ENCODE measurements around the gene B4GALNT2.
"Not testable (repeated sequence)": the region's sequence is repeated elsewhere in the genome, so short reads cannot be mapped to it uniquely, and the experiment has no call there.

Gene B4GALNT2, protein sequence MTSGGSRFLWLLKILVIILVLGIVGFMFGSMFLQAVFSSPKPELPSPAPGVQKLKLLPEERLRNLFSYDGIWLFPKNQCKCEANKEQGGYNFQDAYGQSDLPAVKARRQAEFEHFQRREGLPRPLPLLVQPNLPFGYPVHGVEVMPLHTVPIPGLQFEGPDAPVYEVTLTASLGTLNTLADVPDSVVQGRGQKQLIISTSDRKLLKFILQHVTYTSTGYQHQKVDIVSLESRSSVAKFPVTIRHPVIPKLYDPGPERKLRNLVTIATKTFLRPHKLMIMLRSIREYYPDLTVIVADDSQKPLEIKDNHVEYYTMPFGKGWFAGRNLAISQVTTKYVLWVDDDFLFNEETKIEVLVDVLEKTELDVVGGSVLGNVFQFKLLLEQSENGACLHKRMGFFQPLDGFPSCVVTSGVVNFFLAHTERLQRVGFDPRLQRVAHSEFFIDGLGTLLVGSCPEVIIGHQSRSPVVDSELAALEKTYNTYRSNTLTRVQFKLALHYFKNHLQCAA

DNA sequence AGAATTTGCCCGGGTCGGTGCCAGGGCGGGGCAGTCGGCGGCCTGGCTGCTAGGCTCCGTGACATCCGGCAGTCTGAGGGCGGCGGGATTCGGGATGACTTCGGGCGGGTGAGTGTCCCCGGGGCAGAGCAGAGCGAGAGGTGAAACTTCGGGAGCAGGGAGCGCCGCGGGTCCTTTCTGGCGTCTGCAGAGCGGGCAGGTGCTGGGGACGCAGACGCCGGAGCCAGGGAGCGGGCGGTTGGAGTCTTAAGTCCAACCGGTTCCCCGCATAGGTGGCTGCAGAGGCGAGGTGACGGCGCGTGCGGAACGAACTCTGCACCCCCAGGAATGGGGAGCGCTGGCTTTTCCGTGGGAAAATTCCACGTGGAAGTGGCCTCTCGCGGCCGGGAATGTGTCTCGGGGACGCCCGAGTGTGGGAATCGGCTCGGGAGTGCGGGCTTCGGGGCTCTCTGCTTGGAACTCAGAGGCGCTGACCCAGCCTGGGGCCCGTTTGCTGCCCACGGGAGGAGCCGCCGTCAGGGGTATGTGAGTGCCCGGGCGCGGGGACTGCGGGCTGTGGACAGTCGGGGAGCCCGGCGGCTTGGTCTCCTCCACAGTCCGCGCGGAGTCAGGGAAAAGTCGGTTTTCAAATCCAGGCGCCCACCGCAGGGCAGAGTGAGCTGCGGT, at the start of gene B4GALNT2:
Gene B4GALNT2, plus strand, starts transcription at position 71 of the 666 bp plus-strand sequence. Its CDS starts 24 bp downstream, at position 95.
- DNase-seq: peak; percentile 12

DNA sequence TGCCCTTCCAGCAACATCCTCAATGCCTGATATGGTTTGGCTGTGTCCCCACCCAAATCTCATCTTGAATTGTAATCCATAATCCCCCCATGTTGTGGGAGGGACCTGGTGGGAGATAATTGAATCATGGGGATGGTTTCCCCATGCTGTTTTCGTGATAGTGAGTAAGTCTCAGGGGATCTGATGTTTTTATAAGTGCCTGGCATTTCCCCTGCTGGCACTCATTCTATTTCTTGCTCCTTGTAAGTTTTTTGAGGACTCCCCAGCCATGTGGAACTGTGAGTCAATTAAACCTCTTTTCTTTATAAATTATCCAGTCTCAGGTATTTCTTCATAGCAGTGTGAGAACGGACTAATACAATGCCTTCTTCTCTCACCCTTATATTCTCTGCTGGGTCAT, 47.5 kb upstream of the B4GALNT2 start:
- DNase-seq: not testable (repeated sequence)

DNA sequence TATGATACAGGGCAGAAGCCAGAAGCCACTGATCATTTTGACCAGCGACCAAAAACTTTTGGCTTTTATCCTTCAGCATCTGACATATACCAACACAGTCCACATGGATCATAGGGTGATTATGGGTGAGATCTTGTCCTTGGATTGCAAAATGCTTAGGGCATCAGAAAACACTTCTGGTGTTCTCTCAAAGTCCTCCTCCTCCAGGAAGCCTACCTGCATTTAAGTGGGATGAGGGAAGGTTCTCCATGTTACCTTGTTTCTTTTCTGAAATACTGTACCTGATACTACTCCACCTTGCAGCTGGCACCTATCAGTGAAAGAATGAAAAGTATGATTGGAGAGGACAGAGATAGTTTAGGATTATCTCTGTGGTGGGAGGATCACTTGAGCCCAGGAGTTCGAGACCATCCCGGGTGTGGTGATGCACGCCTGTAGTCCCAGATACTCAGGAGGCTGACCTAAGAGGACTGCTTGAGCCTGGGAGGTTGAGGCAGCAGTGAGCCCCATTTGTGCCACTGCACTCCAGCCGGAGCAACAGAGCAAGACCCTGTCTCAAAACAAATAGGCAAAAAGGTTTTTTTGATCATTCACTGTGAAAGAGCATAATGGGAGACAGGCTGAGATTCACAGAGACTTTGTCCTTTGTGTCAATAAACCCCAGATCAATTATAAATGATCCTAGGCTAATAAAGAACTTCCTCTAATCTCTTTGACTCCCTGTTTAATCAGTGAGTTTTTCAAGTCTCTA, 46.8 kb upstream of the B4GALNT2 start:
- no peak for DNase-seq

DNA sequence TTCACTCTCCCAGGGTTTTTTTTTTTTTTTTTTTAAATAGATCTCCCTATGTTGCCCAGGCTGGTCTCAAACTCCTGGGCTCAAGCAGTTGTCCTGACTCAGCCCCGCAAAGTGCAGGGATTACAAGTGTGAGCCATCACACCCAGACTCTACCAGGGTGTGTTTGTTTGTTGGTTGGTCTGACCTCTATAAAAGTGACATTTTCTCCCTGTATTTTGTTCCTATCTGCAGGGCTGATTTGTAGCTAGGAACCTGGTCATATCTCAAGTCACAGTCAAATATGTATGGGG, 46.3 kb upstream of the B4GALNT2 start:
- no peak for DNase-seq

DNA sequence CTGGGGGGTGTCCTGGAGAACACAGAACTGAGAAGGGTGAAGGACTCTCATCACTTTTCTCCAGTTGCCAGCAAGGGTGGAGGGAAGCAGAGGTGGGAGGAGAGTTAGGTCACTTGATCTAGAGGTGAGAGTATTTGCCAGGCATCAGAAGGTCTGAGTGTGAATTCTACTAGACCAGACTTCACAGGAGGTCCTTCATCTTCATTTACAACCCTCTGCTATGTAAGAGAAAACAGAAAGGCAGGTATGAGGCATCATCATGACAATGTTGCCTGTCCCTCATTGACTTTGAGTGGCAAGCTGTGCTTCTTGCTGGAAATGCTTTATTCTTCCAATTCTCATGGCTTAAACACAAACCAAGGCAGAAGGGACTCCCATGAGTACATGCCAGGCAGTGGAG, 45.9 kb upstream of the B4GALNT2 start:
- DNase-seq: no peak

DNA sequence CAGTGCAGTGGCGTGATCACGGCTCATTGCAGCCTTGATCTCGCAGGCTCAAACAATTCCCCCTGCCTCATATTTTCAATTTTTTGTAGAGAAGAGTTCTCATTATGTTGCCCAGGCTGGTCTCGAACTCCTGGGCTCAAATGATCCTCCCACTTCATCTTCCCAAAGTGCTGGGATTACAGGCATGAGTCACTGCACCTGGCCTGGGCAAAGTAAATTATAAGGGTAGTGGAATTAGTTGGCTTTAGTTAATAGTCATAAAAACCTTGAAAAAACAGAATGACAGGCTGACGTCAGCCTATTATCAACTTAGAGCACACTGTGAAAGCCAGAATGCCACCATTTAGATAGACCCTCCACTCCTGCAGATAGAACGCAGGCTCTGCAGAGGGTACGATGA, 43.5 kb upstream of the B4GALNT2 start:
- no peak for DNase-seq

DNA sequence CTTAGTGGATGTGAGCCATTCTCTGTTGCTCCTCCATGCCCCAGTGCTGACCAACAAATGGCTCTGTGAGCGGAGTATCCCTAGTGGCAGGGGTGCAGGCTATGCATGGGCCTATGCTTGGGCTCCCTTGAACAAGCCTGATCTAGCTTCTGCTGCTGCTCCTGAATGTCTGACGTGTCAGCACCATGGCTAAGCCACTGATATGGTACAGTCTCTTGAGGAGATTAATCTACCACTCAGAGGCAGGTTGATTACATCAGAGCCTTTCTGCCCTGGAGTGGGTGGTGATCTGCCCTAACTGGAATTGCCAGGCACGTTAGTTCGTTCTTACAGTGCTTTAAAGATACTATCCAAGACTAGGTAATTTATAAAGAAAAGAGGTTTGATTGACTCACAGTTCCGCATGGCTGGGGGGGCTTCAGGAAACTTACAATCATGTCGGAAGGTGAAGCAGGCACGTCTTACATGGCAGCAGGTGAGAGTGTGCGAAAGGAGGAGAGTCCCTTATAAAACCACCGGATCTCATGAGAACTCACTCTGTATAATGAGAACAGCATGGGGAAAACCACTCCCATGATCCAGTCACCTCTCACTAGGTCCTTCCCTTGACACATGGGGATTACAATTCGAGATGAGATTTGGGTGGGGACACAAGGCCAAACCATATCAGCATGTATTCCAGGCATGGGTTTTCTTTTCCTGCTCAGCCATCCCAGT, 41.5 kb upstream of the B4GALNT2 start:
- no peak for DNase-seq

DNA sequence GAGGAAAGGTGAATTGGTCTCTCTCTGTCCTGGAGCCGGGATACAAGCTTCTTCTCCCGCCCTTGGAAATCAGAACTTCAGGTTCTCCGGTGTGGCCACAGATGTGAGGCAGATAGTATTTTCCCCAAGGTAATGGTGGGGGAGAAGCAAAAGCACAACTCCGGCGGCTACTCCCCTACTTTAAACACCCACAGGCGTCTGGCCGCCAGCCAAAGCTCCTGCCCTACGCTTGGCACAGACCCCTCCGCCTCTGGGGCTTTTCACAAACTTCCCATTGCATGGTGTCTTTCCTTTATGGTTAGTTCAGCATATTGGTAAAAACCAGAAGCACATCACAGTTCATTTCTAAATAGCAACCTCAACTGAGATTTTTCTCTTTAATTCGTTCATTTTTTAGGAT, 39.4 kb upstream of the B4GALNT2 start:
- DNase-seq: no peak

DNA sequence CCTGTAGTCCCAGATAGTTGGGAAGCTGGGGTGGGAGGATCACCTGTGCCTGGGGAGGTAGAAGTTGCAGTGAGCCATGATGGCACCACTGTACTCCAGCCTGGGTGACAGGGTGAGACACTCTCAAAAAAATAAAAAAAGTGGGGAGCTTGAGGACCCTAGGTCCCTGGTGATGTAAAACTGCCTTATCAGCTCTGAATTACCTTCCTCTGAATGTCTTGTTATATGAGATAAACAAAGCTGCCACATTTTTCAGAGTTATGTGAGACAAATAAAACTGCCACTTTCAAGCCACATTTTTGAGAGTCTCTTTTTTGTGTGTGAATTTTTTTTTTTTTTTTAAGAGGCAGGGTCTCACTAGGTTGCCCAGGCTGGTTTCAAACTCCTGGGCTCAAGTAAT, 32.0 kb upstream of the B4GALNT2 start:
- DNase-seq: no peak

DNA sequence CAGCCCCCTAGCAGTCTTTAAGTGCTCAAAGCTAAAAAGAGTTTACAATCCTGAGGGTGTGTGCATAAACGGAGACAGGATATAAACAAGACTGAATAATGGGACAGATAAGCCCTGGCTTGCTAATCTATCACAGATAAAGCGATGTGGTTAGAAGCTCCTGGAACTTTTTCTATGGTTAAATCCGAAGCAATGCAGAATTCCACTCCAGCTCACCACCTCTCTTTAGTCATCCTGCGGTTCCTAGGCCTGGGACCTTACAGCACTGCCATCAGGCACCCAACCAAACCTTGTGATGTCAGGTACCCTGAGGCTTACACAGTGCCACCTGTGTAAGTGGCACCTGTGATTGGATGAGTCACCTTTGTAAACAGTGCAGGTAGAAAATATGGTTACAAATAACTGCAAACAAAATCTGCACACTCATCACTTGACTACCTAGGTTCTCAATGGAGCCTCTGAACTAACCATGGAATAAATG, 31.5 kb upstream of the B4GALNT2 start:
- DNase-seq: no peak

DNA sequence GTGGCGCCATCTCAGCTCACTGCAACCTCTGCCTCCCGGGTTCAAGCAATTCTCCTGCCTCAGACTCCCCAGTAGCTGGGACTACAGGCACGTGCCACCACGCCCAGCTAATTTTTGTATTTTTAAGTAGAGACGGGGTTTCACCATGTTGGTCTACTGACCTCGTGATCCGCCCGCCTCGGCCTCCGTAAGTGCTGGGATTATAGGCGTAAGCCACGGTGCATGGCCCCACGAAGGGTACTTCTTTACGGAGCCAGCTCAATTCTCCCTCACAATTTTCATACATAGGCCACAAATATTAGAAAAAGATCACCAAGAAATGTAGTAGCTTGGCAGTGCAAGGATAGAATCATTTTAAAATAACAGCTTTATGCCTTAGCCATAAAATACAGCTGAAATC, 29.2 kb upstream of the B4GALNT2 start:
- DNase-seq: not testable (repeated sequence)

DNA sequence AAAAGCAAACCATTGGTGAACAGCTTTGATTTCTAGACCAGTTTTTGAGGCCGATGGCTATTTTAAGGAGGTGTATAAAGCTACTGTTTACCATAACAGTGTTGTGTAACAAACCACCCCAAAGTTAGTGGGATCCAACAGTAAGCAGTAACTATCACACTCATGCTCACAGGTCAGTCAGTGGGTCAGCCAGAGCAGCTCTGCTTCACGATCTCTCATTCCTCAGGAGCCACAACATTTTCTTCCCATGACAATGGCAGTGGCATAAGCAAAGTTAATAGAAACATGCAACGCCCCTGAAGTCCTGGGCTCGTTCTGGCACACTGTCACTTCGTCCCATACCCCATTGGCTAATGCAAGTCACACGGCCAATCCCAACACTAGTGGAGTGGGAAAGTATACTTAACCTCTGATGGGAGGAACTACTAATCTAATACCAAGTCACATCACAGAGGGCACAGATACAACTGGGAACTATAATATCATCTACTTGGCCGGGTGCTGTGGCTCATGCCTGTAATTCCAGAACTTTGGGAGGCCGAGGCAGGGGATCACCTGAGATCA, 28.0 kb upstream of the B4GALNT2 start:
- no peak for DNase-seq

DNA sequence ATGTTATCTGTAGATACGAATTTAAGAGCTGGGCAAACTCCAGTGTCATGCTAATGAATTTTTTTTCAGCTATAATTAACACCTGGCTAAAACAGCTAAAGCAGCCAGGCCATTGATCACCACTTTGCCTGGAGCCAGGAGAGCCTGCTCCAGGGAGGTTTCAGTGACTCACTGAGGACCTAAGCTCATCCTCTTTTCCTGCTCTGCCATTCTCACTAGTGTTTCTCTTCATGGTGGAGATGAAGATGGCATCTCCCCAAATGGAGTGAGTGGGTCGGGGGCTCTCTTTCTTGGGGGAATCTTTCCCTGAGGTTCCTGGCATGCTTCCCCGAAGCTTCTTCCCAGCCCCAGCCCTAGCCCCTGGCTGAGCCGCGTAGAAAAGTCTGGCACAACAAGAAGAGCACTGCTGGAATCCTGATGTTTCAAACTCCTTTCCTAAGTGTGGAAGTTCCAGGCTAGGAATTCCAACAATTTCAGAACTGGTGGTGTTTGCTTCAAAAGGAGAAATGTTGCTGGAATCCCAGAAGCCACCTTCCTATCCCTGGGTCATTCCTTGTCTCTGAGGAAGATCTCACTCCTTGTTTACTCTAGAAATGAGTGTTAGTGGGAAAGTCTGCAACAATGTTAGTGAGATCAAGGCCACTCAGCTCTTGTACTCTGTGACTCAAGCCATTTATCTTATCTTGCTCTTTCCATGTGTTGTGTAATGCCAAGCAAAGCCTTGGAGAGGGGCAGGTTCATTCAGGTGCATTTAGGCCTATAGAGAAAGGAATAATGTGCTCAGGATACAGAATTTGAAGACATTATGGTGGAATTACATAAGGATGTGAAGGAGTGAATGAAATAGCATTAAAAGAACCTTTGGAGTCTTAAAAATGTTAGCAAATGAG, 26.0 kb upstream of the B4GALNT2 start:
- no peak for DNase-seq

DNA sequence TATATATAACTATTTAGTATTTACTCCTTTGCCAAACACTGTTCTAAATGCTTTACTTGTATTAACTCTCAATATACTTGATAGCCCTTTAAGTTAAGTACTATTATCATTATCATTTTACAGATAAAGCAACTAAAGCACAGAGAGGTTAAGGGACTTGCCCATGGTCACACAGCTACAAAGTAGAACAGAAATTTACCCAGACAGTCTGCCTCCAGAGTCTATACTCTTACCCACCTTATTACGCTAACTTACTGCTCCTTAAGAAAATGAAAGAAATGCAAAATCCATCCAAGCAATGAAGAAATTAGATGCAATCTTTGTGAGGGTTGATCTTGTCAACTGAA, 25.4 kb upstream of the B4GALNT2 start:
- no peak for DNase-seq

DNA sequence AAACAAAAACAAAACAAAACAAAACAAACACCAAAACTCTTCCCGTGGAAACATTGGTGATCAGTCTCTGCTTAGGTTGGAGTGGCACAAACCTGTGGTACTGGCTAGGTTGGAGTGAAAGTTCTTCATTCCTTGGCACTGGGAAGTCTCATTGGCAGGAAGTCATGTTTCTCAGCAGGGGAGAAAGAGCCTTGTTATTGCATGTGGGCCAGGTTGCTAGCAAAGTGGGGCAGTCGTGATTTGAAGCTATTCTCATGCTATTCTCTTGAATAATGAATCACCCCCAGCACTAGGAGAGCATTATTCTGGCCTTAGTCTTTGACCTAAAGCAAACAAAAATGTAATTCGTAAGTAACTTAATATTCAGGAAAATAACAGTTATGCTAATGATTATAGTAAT, 24.3 kb upstream of the B4GALNT2 start:
- DNase-seq: no peak

DNA sequence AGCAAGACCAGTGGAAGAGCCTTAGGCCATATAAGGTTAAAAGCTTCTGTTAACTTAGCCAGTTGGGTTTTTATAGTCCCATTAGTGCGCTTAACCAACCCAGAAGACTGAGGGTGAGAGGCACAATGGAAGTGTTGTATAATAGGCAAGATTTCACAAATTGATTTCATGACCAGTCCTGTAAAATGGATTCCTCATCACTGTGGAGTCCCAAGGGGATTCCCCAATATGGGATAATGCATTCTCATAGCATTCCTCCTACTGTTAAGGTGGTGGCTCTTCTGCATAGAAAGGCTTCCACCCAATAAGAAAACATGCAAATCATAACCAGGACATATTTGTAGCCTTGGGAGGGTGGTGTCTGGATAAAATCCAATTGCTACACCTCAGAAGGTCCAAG, 22.1 kb upstream of the B4GALNT2 start:
- no peak for DNase-seq

DNA sequence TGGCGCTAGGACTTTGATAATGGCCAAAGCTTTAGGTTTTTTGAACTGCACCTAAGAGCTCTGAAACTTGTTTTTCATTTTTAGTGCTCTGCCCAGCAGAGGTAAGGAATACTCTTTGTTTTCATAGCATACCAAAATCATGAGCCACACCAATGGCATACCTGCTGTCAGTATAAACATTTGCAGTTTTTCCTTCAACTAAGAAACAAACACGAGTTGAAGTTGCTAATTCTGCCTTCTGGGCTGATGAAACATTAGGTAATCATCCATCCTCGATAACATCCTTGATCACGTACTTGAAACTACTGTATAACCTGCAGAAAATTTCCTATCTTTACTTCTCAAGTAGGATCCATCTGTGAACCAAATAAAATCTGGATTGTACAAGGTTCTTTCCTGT, 20.6 kb upstream of the B4GALNT2 start:
- no peak for DNase-seq

DNA sequence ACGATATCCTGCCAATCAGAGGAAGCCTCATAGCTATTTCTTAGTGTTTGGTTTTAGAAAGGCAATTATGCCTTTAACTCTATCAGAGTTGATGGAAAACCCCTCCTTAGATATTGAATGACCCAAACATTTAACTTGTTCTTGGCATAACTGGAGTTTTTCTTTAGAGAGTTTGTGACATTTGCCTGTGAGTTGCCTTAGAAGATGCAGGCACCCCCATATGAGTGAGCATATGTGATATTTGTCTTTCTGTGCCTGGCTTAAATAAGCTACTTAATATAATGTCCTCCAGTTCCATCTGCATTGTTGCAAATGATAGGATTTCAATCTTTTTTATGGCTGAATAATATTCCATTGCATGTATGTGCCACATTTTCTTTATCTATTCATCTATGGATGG, 19.6 kb upstream of the B4GALNT2 start:
- DNase-seq: no peak

DNA sequence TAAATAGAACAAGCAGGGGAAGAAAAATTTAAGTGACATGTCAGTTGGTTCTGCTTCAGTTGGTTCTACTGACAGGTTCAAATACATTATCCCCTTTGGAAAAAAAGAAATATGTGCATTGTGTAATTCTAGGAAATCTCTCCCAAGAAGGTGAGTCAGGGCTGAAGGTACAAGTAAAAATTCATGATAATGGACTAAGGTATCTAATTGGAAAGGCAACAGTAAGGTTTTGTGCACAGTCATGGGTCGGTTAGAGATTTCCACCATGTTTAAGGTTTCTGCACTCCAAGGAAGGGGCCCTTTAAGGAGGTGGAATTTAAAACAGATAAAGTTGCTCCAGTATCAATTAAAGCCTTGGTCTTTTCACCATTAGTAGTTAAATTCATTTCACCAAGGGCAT, 17.9 kb upstream of the B4GALNT2 start:
- no peak for DNase-seq

DNA sequence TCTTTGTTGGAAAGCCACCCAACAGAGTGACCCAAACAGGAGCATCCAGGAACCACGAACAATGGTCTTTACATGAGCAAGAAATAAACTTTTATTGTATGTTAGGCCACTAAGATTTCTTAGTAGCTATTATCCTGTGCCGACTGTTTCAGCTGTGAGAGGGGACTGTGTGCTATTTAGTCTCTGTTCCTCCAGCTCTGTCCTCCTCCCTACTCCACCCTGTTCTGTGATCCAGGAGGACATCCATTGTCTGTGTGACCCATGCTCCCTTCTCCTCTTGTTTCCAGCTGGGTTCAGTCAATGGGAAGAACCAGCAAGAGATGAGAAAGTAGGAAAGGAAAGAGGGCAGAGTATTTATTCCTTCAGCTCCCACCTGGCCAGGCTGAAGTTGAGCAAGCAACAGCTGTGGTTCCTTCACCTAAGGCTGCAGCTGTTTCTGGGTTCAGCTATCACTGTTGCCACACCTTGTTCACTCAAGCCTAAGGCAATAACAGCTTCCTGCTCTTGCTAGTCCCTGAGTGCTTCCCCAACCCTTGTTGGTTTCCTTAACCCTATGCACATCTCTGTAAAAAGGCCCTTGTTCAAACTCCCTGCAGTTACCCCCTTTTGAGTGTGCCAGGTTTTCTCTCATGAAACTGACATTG, 14.9 kb upstream of the B4GALNT2 start:
- no peak for DNase-seq

DNA sequence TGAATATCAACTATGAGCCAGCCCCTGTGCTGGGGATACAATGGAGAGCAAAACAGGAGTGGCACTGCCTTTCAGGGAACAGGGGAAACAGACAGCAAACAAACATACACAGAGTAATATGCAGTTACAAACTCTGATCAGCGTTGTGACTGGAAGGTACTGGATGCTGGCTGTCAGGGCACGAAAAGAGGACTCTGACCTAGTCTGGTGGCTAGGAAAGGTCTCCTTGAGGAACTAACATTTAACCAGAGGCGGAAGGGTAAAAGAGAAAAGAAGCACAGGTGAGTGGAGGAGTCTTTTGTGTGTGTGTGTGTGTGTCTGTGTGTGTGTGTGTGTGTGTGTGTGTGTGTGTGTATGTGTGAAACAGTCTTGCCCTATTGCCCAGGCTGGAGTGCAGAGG, 12.4 kb upstream of the B4GALNT2 start:
- no peak for DNase-seq

Data from stimulated activated CD4-positive, alpha-beta T cell treated with anti-CD3 and anti-CD28 coated beads, Interleukin-4, amount 100 ng/mL, for 1 hour (primary cell).